Mesodermal cell (in vitro differentiated cells): ENCODE measurements around the gene VPS4A.

Experiments used
- H3K27ac ChIP-seq: 2 replicates; pipeline ENCODE4 v1.7.0; 2013; ENCODE audit warnings: mild to moderate bottlenecking, low read depth, low read length, moderate library complexity; ENCODE audit not compliant: severe bottlenecking
- H3K36me3 ChIP-seq: 2 replicates; pipeline ENCODE4 v1.7.1; 2013; ENCODE audit warnings: mild to moderate bottlenecking, low read length, moderate library complexity; ENCODE audit not compliant: control insufficient read depth, insufficient read depth
- H3K4me1 ChIP-seq: one replicate; pipeline ENCODE4 v1.7.1; 2013; ENCODE audit warnings: mild to moderate bottlenecking, low read length; ENCODE audit not compliant: insufficient read depth, control insufficient read depth, poor library complexity, severe bottlenecking
- H3K4me3 ChIP-seq: 2 replicates; pipeline ENCODE4 v1.7.0; 2013; ENCODE audit warnings: low read length, control low read depth, mild to moderate bottlenecking; ENCODE audit not compliant: insufficient read depth, poor library complexity, severe bottlenecking; ENCODE audit errors: extremely low read depth
- H3K9me3 ChIP-seq: 2 replicates; pipeline ENCODE4 v1.7.1; 2013; ENCODE audit warnings: mild to moderate bottlenecking, low read length, moderate library complexity; ENCODE audit not compliant: control insufficient read depth
- WGBS, 2 experiments: methylation state at CpG; one replicate each; pipeline ENCODE4 v1.1.5; 2013; ENCODE audit warnings: missing lambda C conversion rate in 2 of 2; ENCODE audit not compliant: insufficient coverage in 2 of 2; 5-methylcytosine and 5-hydroxymethylcytosine counted together

Gene VPS4A

GRCh38 chr16:69367980-69368379, 56.8 kb downstream of the VPS4A start:
- Histone ChIP-seq H3K4me3 (no peak overlapping the region), H3K27ac (peak overlapping the region; percentile 86), H3K36me3 (peaks cover 88% of the 10 kb centered on the region), H3K9me3 (no peaks in the 10 kb centered on the region), H3K4me1 (peaks cover 27% of the 10 kb centered on the region)
- 65 to 88% methylated on average over 6 to 7 of the region's 7 CpGs for WGBS, 2 experiments

GRCh38 chr16:69368866-69369265, 57.7 kb downstream of the VPS4A start:
- 95 to 96% methylated on average over 2 to 3 of the region's 4 CpGs for WGBS, 2 experiments
- Histone ChIP-seq H3K4me3 (no peak overlapping the region), H3K4me1 (peaks cover 27% of the 10 kb centered on the region), H3K27ac (peak overlapping the region; percentile 86), H3K36me3 (peaks cover 89% of the 10 kb centered on the region), H3K9me3 (no peaks in the 10 kb centered on the region)

GRCh38 chr16:69371564-69371963, 60.4 kb downstream of the VPS4A start:
- H3K4me3 ChIP-seq = no peak overlapping the region
- 100% methylated on average over 1 of the region's 2 CpGs; no CpG with 5 or more reads in 1 of the 2 experiments for WGBS, 2 experiments
- peaks cover 86% of the 10 kb centered on the region for H3K36me3 ChIP-seq
- no peak overlapping the region for H3K27ac ChIP-seq
- no peaks in the 10 kb centered on the region for H3K9me3 ChIP-seq
- peaks cover 23% of the 10 kb centered on the region for H3K4me1 ChIP-seq

- no CpG with 5 or more reads among the region's 1 CpG for WGBS, 2 experiments
- Histone ChIP-seq H3K27ac (no peak overlapping the region), H3K36me3 (peaks cover 88% of the 10 kb centered on the region), H3K4me3 (no peak overlapping the region), H3K9me3 (no peaks in the 10 kb centered on the region), H3K4me1 (peaks cover 12% of the 10 kb centered on the region)
Observed at GRCh38 chr16:69373019-69373418, 61.9 kb downstream of the VPS4A start.
